ENCODE data around the gene MASTL.

The MASTL gene

GRCh38 chr10:27225642-27226257, 70.6 kb downstream of the MASTL start:
- no peak for DNase-seq (ENCODE audit: low spot score)

- DNase-seq (ENCODE audit: low spot score), result no peak
These were observed 74.9 kb downstream of the MASTL start for GRCh38 chr10:27230022-27230421.

GRCh38 chr10:27235706-27236105, 80.6 kb downstream of the MASTL start:
- DNase-seq (ENCODE audit: low spot score), result no peak

All from COLO829 (cell line).